VCaP (cell line): ENCODE results near the gene C11orf98.
A peak's percentile ranks its signal among the peaks of the same experiment; 100 is the strongest.
"Not testable (repeated sequence)": the region's sequence is repeated elsewhere in the genome, so short reads cannot be mapped to it uniquely, and the experiment has no call there.

Experiments used
- H3K27ac ChIP-seq: fragments of 450-650 bp; 2 replicates; pipeline ENCODE4 v1.5.1; 2017
- TF ChIP-seq, protein P1 (sequence below): fragments of 450-650 bp; conservative IDR thresholded peaks from 2 replicates; pipeline ENCODE4 v1.5.1; 2017; ENCODE audit warnings: mild to moderate bottlenecking, moderate library complexity

Gene C11orf98

GRCh38 chr11:62627713-62628112 lies 37.3 kb downstream of the C11orf98 start:
- no peak overlapping the region for H3K27ac ChIP-seq
- TF ChIP-seq, protein P1, sequence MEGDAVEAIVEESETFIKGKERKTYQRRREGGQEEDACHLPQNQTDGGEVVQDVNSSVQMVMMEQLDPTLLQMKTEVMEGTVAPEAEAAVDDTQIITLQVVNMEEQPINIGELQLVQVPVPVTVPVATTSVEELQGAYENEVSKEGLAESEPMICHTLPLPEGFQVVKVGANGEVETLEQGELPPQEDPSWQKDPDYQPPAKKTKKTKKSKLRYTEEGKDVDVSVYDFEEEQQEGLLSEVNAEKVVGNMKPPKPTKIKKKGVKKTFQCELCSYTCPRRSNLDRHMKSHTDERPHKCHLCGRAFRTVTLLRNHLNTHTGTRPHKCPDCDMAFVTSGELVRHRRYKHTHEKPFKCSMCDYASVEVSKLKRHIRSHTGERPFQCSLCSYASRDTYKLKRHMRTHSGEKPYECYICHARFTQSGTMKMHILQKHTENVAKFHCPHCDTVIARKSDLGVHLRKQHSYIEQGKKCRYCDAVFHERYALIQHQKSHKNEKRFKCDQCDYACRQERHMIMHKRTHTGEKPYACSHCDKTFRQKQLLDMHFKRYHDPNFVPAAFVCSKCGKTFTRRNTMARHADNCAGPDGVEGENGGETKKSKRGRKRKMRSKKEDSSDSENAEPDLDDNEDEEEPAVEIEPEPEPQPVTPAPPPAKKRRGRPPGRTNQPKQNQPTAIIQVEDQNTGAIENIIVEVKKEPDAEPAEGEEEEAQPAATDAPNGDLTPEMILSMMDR: no peak

- TF ChIP-seq, protein P1: no peak
- peak overlapping the region; percentile 92 for H3K27ac ChIP-seq
Measured at GRCh38 chr11:62622476-62623089, 42.4 kb downstream of the C11orf98 start.

- peak within 1 kb of the TSS; percentile 92 for H3K27ac ChIP-seq
- TF ChIP-seq, protein P1: no peak
Measured at GRCh38 chr11:62621567-62622470, 43.2 kb downstream of the C11orf98 start, which contains the start of gene B3GAT3. B3GAT3 (minus strand) TSS chr11:62621986; CDS start chr11:62621947, 39 bp downstream.

DNA sequence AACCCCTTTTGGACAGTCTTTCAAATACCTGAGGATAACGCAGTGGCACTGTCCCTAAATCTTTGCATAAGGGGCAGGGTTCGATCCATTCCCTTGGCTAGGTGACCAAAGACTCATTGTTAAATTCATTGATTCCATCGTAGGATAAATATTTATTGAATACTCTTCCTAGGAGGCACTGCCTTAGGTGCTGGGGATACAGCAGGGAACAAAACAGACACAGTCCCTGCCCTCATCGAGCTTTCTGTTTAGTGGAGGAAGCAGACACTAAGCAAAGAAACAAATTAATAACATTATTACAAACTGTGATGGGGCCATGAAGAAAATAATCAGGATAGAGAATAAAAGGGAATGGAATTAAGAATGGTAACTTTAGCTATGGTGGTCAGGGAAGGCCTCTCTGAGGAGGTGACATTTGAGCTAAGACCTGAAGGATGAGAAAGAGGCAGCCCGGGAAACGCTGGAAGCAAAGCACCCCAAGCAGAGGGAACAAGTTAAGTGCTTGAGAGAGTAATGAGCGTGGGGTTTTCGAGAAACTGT lies 43.9 kb downstream of the C11orf98 start:
- peak overlapping the region; percentile 92 for H3K27ac ChIP-seq
- TF ChIP-seq, protein P1: no peak

- H3K27ac ChIP-seq: not testable (repeated sequence)
Measured at GRCh38 chr11:62616957-62617356, 48.1 kb downstream of the C11orf98 start.

DNA sequence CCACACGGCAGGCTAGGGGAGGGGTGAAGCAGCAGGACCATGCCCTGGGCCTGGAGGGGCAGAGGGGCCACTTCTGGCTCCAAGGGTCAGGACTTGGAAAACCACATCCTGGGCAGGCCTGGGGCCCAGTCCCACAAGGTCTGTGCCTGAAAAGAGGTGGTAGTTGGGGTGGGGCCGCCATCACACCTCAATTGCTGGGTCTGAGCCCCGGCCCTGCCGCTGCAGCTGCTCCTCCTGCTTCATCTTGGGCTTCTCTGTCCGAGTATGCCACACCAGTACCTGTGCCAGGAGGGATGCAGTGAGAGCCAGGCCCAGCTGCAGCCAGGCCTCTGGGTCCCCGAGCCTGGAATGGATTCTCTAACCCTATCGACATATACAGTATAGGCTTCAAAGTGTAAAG lies 49.5 kb downstream of the C11orf98 start:
- TF ChIP-seq, protein P1: no peak
- H3K27ac ChIP-seq: no peak overlapping the region

DNA sequence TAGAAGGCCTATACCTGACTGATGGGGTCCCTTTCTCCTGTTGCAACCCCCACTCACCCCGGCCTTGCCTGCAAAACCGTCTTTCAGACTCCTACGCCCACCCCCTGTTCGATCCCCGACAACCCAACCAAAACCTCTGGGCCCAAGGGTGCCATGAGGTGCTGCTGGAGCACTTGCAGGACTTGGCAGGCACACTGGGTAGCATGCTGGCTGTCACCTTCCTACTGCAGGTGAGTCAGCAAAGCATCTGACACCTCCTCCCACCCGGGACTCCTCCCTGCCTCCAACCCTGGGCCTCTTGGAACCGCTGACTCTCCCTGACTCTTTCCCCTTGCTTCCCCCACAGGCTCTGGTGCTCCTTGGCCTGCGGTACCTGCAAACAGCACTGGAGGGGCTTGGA lies 50.7 kb downstream of the C11orf98 start:
- H3K27ac ChIP-seq: peak overlapping the region; percentile 87

More for the DNA sequence above, 50.7 kb downstream of the C11orf98 start:
- TF ChIP-seq, protein P1: no peak
